C4-2B (cell line): ENCODE results near the gene RAB8B.

Experiments
- H3K27ac ChIP-seq: fragments of 450-650 bp; 2 replicates; pipeline ENCODE4 v1.5.1; 2017
- CTCF ChIP-seq: fragments of 450-650 bp; conservative IDR thresholded peaks from 2 replicates; pipeline ENCODE4 v1.5.1; 2017; ENCODE audit warnings: mild to moderate bottlenecking
- ZFX ChIP-seq: fragments of 450-650 bp; IDR thresholded peaks from 2 replicates; pipeline ENCODE4 v1.6.1; 2017

RAB8B gene

DNA sequence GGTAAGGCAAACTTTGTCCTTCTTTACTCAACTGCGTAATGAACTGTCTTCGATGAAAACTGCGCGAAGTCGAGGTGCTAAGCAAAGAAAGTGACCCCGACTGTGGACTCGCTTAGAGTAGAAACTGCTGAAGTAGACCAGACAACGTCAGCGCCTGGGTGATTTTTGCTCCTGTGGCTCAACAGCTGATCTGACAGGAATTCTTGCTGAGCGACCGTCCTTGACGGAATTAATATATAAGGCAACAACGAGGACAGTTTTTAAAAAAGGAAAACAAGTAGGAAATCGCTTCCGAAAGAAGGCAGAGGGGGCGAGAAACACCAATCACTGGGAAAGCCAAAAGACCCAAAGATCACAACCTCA, 32.7 kb upstream of the RAB8B start:
- no peak for TF ChIP-seq CTCF
- peak overlapping the region; percentile 93 for H3K27ac ChIP-seq

- TF ChIP-seq ZFX, result peak; percentile 90
- TF ChIP-seq CTCF, result no peak
- peak within 1 kb of the TSS; percentile 93 for H3K27ac ChIP-seq
Measured at GRCh38 chr15:63157118-63157843, 32.1 kb upstream of the RAB8B start, which contains the start of gene RPS27L. RPS27L (minus strand) TSS chr15:63157477; CDS start chr15:63157405, 72 bp downstream.

- no peak; the same call in 1 of the 2 replicates for TF ChIP-seq CTCF
- TF ChIP-seq ZFX, result no peak
- H3K27ac ChIP-seq, result peak overlapping the region; percentile 93
Measured at GRCh38 chr15:63157891-63158431, 31.4 kb upstream of the RAB8B start.

DNA sequence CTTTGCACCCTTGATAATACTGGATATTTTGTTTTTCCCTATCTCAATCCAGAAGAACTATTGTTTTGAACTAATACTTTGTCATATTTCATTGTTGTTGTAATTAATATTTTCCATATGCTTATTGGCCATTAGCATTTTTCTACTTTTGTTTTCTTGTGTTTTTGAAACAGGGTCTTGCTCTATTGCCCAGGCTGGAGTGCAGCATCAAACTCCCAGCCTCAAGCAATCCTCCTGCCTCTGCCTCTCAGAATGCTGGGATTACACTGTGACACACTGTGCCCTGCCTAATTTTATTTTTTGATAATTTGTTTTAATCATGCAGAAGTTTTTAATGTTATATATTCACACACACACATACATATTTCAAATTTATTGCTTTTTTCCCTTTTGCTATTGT, 28.8 kb upstream of the RAB8B start:
- H3K27ac ChIP-seq, result no peak overlapping the region
- TF ChIP-seq CTCF (no peak), ZFX (no peak)

DNA sequence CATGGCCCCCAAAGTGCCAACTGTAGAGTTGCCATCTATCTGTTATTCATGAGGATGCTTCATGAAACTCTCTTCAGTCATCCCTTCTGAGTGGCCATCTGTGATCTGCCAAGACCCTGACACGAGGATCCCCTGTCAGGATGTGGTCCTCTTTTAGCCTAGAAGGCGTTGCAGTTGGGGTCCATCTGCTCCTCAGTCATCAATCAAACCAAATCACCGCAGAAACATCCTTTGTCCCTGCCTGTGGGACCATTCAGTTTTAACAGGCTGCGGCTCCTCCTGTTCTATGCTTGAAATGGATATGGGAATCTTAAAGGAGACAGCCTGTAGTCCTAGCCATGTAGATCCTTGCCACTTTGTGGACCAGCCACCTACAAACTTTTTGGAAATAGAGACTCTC, 26.2 kb upstream of the RAB8B start:
- H3K27ac ChIP-seq, result no peak overlapping the region
- TF ChIP-seq ZFX, result no peak
- TF ChIP-seq CTCF, result no peak

DNA sequence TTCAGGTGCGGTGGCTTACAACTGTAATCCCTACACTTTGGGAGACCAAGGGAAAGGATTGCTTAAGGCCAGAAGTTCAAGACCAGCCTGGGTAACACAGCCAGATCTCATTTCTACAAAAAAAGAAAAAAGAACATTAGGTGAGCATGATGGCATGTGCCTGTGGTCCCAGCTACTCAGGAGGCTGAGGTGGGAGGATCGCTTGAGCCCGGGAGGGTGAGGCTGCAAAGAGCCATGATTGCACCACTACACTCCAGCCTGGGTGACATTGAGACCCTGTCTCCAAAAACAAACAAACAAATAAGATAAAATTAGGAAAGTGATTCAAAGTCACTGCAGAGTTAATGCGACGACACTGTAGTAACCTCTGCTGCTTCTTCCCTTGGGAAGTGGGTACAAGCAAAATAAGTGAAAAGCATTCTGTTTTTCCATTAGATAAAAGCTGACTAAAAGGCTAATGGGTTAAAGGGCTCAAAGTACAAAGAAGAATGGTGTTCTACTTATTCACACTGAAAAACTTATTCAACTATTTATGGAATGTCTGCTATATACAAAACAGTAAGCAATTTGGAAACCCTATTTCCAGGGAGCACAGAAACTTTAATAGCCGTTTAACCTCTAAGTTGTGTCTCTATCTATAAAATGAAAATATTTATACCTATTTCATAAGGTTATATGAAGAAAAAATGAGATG, 24.1 kb upstream of the RAB8B start:
- TF ChIP-seq ZFX (no peak), CTCF (no peak)
- H3K27ac ChIP-seq, result no peak overlapping the region

GRCh38 chr15:63166219-63166618, 23.2 kb upstream of the RAB8B start:
- H3K27ac ChIP-seq, result no peak overlapping the region
- TF ChIP-seq CTCF (no peak; the same call in 1 of the 2 replicates), ZFX (no peak)
